GM23338 (cell line): ENCODE measurements around the gene TBKBP1. TPM values are rescaled to one million over a fixed set of nuclear protein-coding genes. Genes with fewer than 3 reads are reported as not detected.
A peak's percentile ranks its signal among the peaks of the same experiment; 100 is the strongest.

Experiments
- ATAC-seq: fragments of 200-7000 bp; cut with Tn5 transposase; 3 replicates; pipeline ENCODE4 v1.9.1; 2020
- DNase-seq: peaks from one replicate; pipeline ENCODE4 v3.0.0-alpha.2; 2015; ENCODE audit warnings: low spot score
- H2AFZ ChIP-seq: fragments of 200-600 bp; sonication (generic); 2 replicates; pipeline ENCODE4 v1.8.0; 2016; ENCODE audit warnings: antibody characterized with exemption, mild to moderate bottlenecking, moderate library complexity
- H3F3A ChIP-seq: fragments of 200-600 bp; sonication (generic); replicated peaks from 2 replicates; pipeline ENCODE4 v1.8.0; 2017; ENCODE audit warnings: antibody characterized with exemption, mixed run types, low read depth
- H3K27ac ChIP-seq: fragments of 200-600 bp; sonication (generic); 2 replicates; pipeline ENCODE4 v1.6.1; 2016; ENCODE audit warnings: low read depth
- H3K27me3 ChIP-seq: fragments of 200-600 bp; sonication (generic); 2 replicates; pipeline ENCODE4 v1.8.0; 2016; ENCODE audit warnings: mild to moderate bottlenecking, mixed run types, moderate library complexity; ENCODE audit not compliant: insufficient read depth
- H3K36me3 ChIP-seq: fragments of 200-600 bp; sonication (generic); 2 replicates; pipeline ENCODE4 v1.8.0; 2016; ENCODE audit warnings: mild to moderate bottlenecking; ENCODE audit not compliant: insufficient read depth
- H3K4me1 ChIP-seq: fragments of 200-600 bp; sonication (generic); 2 replicates; pipeline ENCODE4 v1.8.0; 2016; ENCODE audit warnings: mild to moderate bottlenecking, moderate library complexity; ENCODE audit not compliant: insufficient read depth
- H3K4me2 ChIP-seq: fragments of 200-600 bp; sonication (generic); 2 replicates; pipeline ENCODE4 v1.7.1; 2017; ENCODE audit warnings: mixed run types
- H3K4me3 ChIP-seq: fragments of 200-600 bp; sonication (generic); 2 replicates; pipeline ENCODE4 v1.6.1; 2016; ENCODE audit warnings: mixed run types
- H3K79me2 ChIP-seq: fragments of 200-600 bp; sonication (generic); replicated peaks from 2 replicates; pipeline ENCODE4 v1.8.0; 2017; ENCODE audit warnings: mild to moderate bottlenecking; ENCODE audit not compliant: insufficient read depth
- H3K9me2 ChIP-seq: fragments of 200-600 bp; sonication (generic); 2 replicates; pipeline ENCODE4 v1.8.0; 2017; ENCODE audit not compliant: insufficient read depth
- H4K20me1 ChIP-seq: fragments of 200-600 bp; sonication (generic); replicated peaks from 2 replicates; pipeline ENCODE4 v1.8.0; 2017; ENCODE audit warnings: mild to moderate bottlenecking; ENCODE audit not compliant: insufficient read depth
- H3K27ac Mint-ChIP-seq: 2 replicates; pipeline ENCODE4 v1.8.0; 2020; ENCODE audit warnings: inconsistent platforms, mild to moderate bottlenecking, moderate library complexity, mixed read lengths
- H3K27me3 Mint-ChIP-seq: 3 replicates; pipeline ENCODE4 v1.8.0; 2022; ENCODE audit warnings: low read depth, mild to moderate bottlenecking, moderate library complexity, mixed read lengths, inconsistent platforms; ENCODE audit not compliant: insufficient read depth, poor library complexity
- H3K36me3 Mint-ChIP-seq: 3 replicates; pipeline ENCODE4 v1.8.0; 2021; ENCODE audit warnings: low read depth, mild to moderate bottlenecking, inconsistent platforms, moderate library complexity, mixed read lengths
- H3K4me1 Mint-ChIP-seq: 3 replicates; pipeline ENCODE4 v1.8.0; 2020; ENCODE audit warnings: mild to moderate bottlenecking, inconsistent platforms, mixed read lengths
- H3K4me3 Mint-ChIP-seq: 3 replicates; pipeline ENCODE4 v1.8.0; 2021; ENCODE audit warnings: moderate library complexity, mild to moderate bottlenecking, inconsistent platforms, mixed read lengths
- H3K9me3 Mint-ChIP-seq: 3 replicates; pipeline ENCODE4 v1.8.0; 2020; ENCODE audit warnings: moderate library complexity, mild to moderate bottlenecking, inconsistent platforms, mixed read lengths
- EZH2 ChIP-seq: fragments of 200-600 bp; sonication (generic); IDR thresholded peaks from one replicate; pipeline ENCODE4 v1.8.0; 2017; ENCODE audit warnings: antibody characterized with exemption, mild to moderate bottlenecking, low read depth; ENCODE audit not compliant: unreplicated experiment
- JUNB ChIP-seq: IDR thresholded peaks from one replicate; pipeline ENCODE4 v1.6.1; 2016; ENCODE audit warnings: antibody characterized with exemption; ENCODE audit not compliant: unreplicated experiment
- NANOG ChIP-seq: IDR thresholded peaks from 2 replicates; pipeline ENCODE4 v1.6.1; 2016; ENCODE audit warnings: antibody characterized with exemption, borderline replicate concordance
- POLR2AphosphoS5 ChIP-seq: IDR thresholded peaks from 2 replicates; pipeline ENCODE4 v1.6.1; 2016; ENCODE audit warnings: antibody characterized with exemption, low read depth
- STAT1 ChIP-seq: IDR thresholded peaks from one replicate; pipeline ENCODE4 v1.6.1; 2016; ENCODE audit warnings: antibody characterized with exemption; ENCODE audit not compliant: unreplicated experiment
- ZNF114 ChIP-seq: fragments of 250-450 bp; sonication (Bioruptor Pico); IDR thresholded peaks from 2 replicates; pipeline ENCODE4 v1.5.0; 2020; ENCODE audit warnings: mild to moderate bottlenecking, moderate library complexity
- ZNF331 ChIP-seq: fragments of 250-450 bp; sonication (Bioruptor Pico); IDR thresholded peaks from 2 replicates; pipeline ENCODE4 v1.5.0; 2020; ENCODE audit warnings: low read depth, mild to moderate bottlenecking, moderate library complexity
- polyA plus RNA-seq: library from polyadenylated mRNA; unstranded; fragments of >200 nt; fragmentation: Nextera tagmentation; extraction: Ambion mirVana; gene quantifications from 2 replicates; pipeline ENCODE4 v1.2.1, GENCODE V29; 2016
- total RNA-seq: library from RNA; depleted of rRNA; stranded (reverse); fragments of >200 nt; shearing (Covaris generic); gene quantifications from 2 replicates; pipeline ENCODE4 v1.2.3, GENCODE V29; 2014
- TF ChIP-seq, protein P1 (sequence below): IDR thresholded peaks from 2 replicates; pipeline ENCODE4 v1.6.1; 2016; ENCODE audit warnings: antibody characterized with exemption

The TBKBP1 gene
- total and polyA plus RNA-seq, 2 experiments from 2014 or later, result 2.5 to 12.1 TPM

DNA sequence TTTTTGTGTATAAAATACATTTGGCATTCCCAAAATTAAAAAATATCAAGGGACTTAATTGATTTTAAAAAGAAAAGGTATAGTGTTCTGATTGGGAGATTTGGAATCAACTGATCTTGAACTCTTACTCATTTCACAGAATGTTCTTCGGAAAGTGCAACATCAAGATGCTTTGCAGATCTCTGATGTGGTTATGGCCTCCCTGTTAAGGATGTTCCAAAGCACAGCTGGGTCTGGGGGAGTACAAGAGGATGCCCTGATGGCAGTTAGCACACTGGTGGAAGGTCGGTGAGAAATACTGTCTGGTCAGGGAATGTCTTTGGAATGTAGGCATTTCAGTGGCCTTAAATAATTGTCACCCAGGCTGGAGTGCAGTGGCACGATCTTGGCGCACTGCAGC, 19.5 kb upstream of the TBKBP1 start:
- no peak overlapping the region for H3K4me3 Mint-ChIP-seq
- H3K79me2 ChIP-seq, result peaks cover 31% of the 10 kb centered on the region
- H3K9me2 ChIP-seq, result no peaks in the 10 kb centered on the region
- DNase-seq (no peak), ATAC-seq (no peak)
- H4K20me1 ChIP-seq, result peaks cover 40% of the 10 kb centered on the region
- no peak overlapping the region for H3K4me3 ChIP-seq
- H3K4me2 ChIP-seq, result no peak overlapping the region
- H3K27ac Mint-ChIP-seq, result no peak overlapping the region
- no peaks in the 10 kb centered on the region for H3K27me3 ChIP-seq
- H3K36me3 Mint-ChIP-seq, result peaks cover 99% of the 10 kb centered on the region
- H3K9me3 Mint-ChIP-seq, result no peaks in the 10 kb centered on the region
- H3K36me3 ChIP-seq, result peaks cover 98% of the 10 kb centered on the region
- TF ChIP-seq, protein P1, sequence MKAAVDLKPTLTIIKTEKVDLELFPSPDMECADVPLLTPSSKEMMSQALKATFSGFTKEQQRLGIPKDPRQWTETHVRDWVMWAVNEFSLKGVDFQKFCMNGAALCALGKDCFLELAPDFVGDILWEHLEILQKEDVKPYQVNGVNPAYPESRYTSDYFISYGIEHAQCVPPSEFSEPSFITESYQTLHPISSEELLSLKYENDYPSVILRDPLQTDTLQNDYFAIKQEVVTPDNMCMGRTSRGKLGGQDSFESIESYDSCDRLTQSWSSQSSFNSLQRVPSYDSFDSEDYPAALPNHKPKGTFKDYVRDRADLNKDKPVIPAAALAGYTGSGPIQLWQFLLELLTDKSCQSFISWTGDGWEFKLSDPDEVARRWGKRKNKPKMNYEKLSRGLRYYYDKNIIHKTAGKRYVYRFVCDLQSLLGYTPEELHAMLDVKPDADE, result no peak
- TF ChIP-seq NANOG (no peak), ZNF114 (no peak), STAT1 (no peak)
- H2AFZ ChIP-seq, result no peak overlapping the region
- peaks cover 62% of the 10 kb centered on the region for H3F3A ChIP-seq
- no peak overlapping the region for H3K27ac ChIP-seq
- H3K27me3 Mint-ChIP-seq, result peaks cover 7% of the 10 kb centered on the region
- H3K4me1 ChIP-seq, result no peaks in the 10 kb centered on the region
- H3K4me1 Mint-ChIP-seq, result no peaks in the 10 kb centered on the region

DNA sequence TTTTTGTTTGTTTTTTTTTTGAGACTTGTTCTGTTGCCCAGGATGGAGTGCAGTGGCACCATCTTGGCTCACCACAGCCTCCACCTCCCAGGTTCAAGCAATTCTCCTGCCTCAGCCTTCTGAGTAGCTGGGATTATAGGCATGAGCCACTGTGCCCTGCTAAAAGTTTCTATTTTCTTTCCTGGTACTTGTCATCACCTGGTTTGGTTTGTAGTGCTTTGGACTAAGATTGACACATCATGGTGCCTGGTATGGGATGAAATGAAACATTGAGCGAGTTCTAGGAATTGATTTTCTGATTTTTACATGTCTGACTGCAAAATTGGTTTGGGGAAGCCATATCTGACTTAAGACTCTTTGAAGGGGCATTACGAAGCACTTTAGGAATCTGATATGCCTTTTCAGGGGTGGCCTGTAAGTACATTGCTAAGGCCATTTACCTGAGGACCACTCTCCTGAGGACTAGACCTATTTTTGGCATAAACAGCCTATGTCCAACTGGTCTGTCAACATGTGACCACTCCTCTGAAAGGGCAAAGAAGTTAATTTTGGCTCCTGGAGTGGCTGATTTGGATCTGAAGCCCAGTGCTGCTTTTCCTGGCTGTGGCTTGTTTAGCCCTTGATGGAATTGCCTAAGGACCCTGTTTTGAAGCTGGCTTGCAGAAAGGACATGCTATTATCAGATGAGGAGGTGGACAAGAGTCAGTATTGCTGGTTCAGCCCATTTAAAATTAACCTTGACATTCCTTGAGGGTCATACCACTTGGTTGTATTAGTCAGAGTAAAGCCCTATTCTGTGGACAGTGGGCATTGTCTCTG, 18.4 kb upstream of the TBKBP1 start:
- Histone ChIP-seq H2AFZ (no peak overlapping the region), H3K4me2 (no peak overlapping the region), H3K27ac (no peak overlapping the region), H3K9me2 (no peaks in the 10 kb centered on the region), H3F3A (peaks cover 58% of the 10 kb centered on the region), H4K20me1 (peaks cover 36% of the 10 kb centered on the region), H3K36me3 (peaks cover 96% of the 10 kb centered on the region), H3K4me3 (no peak overlapping the region), H3K27me3 (no peaks in the 10 kb centered on the region), H3K79me2 (peaks cover 27% of the 10 kb centered on the region), H3K4me1 (no peaks in the 10 kb centered on the region)
- ATAC-seq, result no peak
- Mint-ChIP-seq H3K4me3 (no peak overlapping the region), H3K36me3 (peaks cover 99% of the 10 kb centered on the region), H3K9me3 (no peaks in the 10 kb centered on the region), H3K27ac (peak overlapping the region; percentile 70; the same call in 1 of the 2 replicates), H3K27me3 (peaks cover 7% of the 10 kb centered on the region), H3K4me1 (no peaks in the 10 kb centered on the region)
- TF ChIP-seq JUNB, result no peak
- no peak for TF ChIP-seq NANOG
- no peak for DNase-seq

DNA sequence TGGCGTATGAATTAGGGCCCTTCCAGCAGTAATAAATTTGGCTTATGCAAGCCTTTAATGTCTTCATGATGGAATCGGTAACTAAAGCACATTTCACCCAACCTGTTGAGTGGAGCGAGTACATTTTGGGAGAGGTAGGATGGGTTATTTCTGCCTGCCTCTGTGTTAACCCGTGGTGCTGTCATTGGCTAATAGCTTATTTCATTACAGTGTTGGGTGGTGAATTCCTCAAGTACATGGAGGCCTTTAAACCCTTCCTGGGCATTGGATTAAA, 17.8 kb upstream of the TBKBP1 start:
- Mint-ChIP-seq H3K27ac (no peak overlapping the region), H3K27me3 (peaks cover 9% of the 10 kb centered on the region), H3K9me3 (no peaks in the 10 kb centered on the region), H3K36me3 (peaks cover 99% of the 10 kb centered on the region), H3K4me3 (no peak overlapping the region), H3K4me1 (no peaks in the 10 kb centered on the region)
- DNase-seq (no peak), ATAC-seq (no peak)
- H3F3A ChIP-seq, result peaks cover 55% of the 10 kb centered on the region
- H3K27me3 ChIP-seq, result no peaks in the 10 kb centered on the region
- H3K27ac ChIP-seq, result peak overlapping the region; percentile 12; the same call in 1 of the 2 replicates
- no peak overlapping the region for H3K4me3 ChIP-seq
- H3K79me2 ChIP-seq, result peaks cover 27% of the 10 kb centered on the region
- no peaks in the 10 kb centered on the region for H3K9me2 ChIP-seq
- H3K4me1 ChIP-seq, result no peaks in the 10 kb centered on the region
- no peak overlapping the region for H3K4me2 ChIP-seq
- H4K20me1 ChIP-seq, result peaks cover 36% of the 10 kb centered on the region
- H2AFZ ChIP-seq, result no peak overlapping the region
- peaks cover 96% of the 10 kb centered on the region for H3K36me3 ChIP-seq
- TF ChIP-seq ZNF331 (CRISPR knock-in tag), result no peak
- TF ChIP-seq EZH2, result no peak
- TF ChIP-seq, protein P1, result no peak
- no peak for TF ChIP-seq POLR2AphosphoS5
- TF ChIP-seq STAT1, result no peak
